Activated T-cell treated with anti-CD3 and anti-CD28 coated beads, Interleukin-2, amount 50 U/mL, for 1 hour (primary cell): ENCODE data around the gene ACRV1.

Source experiments
- DNase-seq: peaks from one replicate; pipeline ENCODE4 v3.0.0-alpha.2; 2020

ACRV1 gene

DNA sequence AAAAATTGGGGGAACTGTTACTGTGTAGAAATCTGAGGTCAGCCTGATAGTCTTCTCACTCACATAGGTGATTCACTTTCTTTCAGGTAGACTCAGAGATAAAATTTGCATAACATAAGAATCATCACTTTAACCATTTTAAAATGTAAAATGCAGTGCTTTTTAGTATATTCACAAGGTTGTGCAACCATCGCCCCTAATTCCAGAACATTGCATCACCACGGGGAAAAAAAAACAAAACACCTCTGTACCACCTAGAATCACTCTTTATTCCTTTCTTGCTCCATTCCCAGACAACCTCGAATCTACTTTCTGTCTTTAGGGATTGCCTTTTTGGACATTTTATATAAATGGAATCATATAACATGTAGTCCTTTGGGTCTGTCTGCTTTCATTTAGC lies 34.8 kb downstream of the ACRV1 start:
- no peak for DNase-seq

DNA sequence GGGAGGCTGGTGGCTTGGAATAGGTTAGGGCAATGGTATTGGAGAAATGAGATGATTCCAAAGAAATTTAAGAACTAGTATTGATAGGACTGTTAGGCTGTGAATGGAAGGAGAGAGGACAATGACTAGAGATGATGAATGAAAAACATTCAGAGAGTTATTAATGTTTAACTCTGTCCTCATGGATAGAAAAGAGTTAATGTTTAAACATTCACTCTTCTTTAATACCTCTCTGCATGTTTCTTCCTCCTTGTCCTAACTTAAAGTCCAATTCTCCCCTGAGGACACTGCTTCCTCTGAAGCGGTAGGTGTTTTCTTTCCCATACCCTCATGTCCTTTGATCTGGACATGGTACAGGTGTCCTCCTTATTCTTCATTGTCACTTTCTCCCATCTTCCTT lies 42.3 kb downstream of the ACRV1 start:
- DNase-seq, result no peak

- DNase-seq, result no peak
Observed at GRCh38 chr11:125637840-125638239, 42.8 kb downstream of the ACRV1 start.

DNA sequence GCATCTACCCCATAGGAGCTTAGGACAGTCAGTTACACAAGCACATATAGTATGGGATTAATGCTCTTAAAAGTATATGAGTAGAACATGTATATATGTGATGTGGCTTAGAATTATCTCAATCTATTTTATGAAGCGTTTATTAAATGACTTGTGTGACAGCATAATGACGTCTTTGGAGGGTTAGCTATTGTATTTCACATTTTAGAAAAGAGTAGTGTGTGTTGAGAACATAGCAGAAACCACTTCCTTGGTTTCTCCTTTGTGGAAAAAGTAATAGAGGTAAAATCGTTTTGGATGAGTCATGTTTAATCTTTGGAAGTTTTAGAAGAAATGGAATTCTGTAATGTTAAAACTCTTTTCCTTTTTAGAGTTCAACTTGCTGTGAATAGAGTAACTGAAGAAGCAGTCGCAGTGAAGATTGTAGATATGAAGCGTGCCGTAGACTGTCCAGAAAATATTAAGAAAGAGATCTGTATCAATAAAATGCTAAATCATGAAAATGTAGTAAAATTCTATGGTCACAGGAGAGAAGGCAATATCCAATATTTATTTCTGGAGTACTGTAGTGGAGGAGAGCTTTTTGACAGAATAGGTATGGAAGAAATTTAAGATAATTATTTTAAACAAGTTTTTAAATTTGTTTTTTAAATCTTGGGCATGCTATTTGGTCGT lies 53.3 kb downstream of the ACRV1 start:
- no peak for DNase-seq

DNA sequence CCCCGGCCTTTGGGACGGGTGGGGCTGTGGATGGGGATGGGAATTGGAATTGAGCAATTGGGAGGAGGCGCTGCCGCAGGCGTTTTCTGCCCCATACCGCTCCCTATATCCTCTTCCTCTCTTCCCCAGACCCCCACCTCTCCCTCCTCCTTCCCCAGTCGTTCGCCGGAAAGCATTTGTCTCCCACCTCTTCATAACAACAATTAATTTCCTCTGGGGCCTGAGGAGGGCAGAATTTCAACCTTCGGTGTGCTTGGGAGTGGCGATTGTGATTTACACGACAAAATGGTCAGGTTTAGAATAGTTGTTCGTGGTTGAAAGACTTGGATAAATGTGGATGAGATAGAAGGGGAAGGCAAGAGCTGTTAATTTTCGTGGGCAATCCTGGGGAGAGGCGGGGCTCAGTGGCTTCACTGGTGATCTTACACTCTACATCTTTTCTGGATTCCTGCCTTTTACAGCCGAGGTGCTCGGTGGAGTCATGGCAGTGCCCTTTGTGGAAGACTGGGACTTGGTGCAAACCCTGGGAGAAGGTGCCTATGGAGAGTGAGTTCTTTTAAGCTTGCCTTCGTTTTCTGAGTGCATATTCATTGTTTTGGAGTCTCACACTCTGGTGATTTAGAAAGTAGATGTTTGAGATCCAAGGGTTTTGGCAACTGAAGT lies 54.2 kb downstream of the ACRV1 start:
- DNase-seq, result no peak

DNA sequence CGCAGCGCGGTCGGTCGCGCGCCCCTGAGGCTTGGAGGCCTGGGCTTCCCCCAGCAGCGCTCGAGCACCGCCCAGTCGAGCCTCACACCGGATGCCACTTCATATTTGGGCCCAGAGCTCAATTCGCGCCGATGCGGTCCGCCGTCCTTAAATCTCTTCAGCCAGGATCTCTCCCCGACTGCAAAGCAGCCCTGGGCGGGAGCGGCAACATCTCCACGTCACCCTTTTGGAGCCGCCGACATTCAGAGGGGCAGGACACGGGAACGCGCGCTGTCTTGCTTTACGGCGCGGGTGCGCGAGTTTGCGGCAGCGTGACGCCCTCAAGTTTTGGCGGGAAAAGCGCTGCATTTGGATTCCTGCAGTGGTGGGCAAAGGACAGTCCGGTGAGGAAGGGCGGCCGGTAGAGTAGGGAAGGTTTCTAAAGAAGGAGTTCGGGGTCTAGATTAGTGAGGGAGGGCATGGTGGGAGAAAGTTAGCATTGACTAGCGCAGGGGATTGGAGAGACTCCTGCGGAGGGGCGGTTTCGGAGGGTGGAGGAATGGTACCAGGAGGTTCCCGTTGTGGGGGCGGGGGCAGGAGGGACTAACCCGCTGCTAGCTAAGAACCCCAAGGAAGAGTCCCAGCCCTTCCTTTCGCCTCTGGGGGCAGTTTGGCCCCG lies 54.9 kb downstream of the ACRV1 start:
- peak; percentile 88 for DNase-seq

GRCh38 chr11:125625225-125625629 lies 55.4 kb downstream of the ACRV1 start:
- no peak for DNase-seq

DNA sequence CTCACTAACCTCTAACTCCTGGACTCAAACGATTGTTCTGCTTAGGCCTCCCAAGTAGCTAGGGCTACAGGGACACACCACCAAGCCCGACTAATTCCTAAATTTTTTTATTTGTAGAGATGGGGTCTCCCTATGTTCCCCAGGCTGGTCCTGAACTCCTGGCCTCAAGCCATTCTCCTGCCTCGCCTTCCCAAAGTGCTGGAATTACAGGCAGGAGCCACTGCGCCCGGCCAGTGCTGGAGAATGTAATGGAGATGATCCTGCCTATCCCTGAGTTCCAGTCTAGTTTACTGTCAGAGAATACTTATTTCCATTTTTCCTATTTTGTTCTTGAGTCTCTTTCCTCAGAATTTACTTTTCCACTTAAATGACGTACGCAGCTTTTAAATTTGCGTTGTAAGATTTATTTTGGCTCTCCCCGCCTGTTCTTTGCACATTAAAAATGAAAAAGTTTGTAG lies 55.9 kb downstream of the ACRV1 start, which contains the start of gene CHEK1:
CHEK1 (plus strand) TSS at position 408 of the 458 bp plus-strand sequence. CDS start 1,606 bp downstream, outside the sequence.
- no peak for DNase-seq

GRCh38 chr11:125623064-125623463 lies 57.6 kb downstream of the ACRV1 start:
- no peak for DNase-seq

GRCh38 chr11:125621995-125622394 lies 58.7 kb downstream of the ACRV1 start:
- DNase-seq, result no peak
